ENCODE data around the gene CTCF.
A peak's percentile ranks its signal among the peaks of the same experiment; 100 is the strongest.
"Not testable (repeated sequence)": the region's sequence is repeated elsewhere in the genome, so short reads cannot be mapped to it uniquely, and the experiment has no call there.

The CTCF gene

GRCh38 chr16:67562526-67562917 is at the start of gene CTCF:
TSS of gene CTCF (plus strand) at chr16:67562526. CDS start at chr16:67610833, 48,307 bp downstream.
- peak; percentile 84 for DNase-seq (ENCODE audit: low spot score)

- not testable (repeated sequence) for DNase-seq (ENCODE audit: low spot score)
Measured at GRCh38 chr16:67513892-67514291, 48.4 kb upstream of the CTCF start.

GRCh38 chr16:67514382-67514828 is 47.9 kb upstream of the CTCF start:
- peak; percentile 95 for DNase-seq (ENCODE audit: low spot score)

- no peak for DNase-seq (ENCODE audit: low spot score)
Measured at GRCh38 chr16:67516296-67517154, 45.8 kb upstream of the CTCF start.

- DNase-seq (ENCODE audit: low spot score): no peak
Measured at GRCh38 chr16:67517155-67517445, 45.2 kb upstream of the CTCF start.

GRCh38 chr16:67517661-67518423 is 44.5 kb upstream of the CTCF start:
- DNase-seq (ENCODE audit: low spot score): peak; percentile 84

- DNase-seq (ENCODE audit: low spot score): no peak
Measured at GRCh38 chr16:67518676-67519075, 43.6 kb upstream of the CTCF start.

- DNase-seq (ENCODE audit: low spot score): no peak
Measured at GRCh38 chr16:67519242-67519641, 43.1 kb upstream of the CTCF start.

GRCh38 chr16:67521095-67521804 is 41.1 kb upstream of the CTCF start:
- DNase-seq (ENCODE audit: low spot score): peak; percentile 99

GRCh38 chr16:67525176-67525860 is 37.0 kb upstream of the CTCF start:
- DNase-seq (ENCODE audit: low spot score): peak; percentile 14

GRCh38 chr16:67526149-67526791 is 36.1 kb upstream of the CTCF start:
- DNase-seq (ENCODE audit: low spot score): no peak

- peak; percentile 66 for DNase-seq (ENCODE audit: low spot score)
Measured at GRCh38 chr16:67528222-67528869, 34.0 kb upstream of the CTCF start, which contains the start of gene RIPOR1. TSS of gene RIPOR1 (plus strand) at chr16:67528829. CDS start at chr16:67538447, 9,618 bp downstream.

GRCh38 chr16:67528870-67529581 is 33.3 kb upstream of the CTCF start:
- peak; percentile 45 for DNase-seq (ENCODE audit: low spot score)

GRCh38 chr16:67529582-67530012 is 32.7 kb upstream of the CTCF start:
- peak; percentile 81 for DNase-seq (ENCODE audit: low spot score)

- DNase-seq (ENCODE audit: low spot score): peak; percentile 92
Measured at GRCh38 chr16:67530013-67530939, 32.0 kb upstream of the CTCF start.

- DNase-seq (ENCODE audit: low spot score): peak; percentile 74
Measured at GRCh38 chr16:67531247-67531646, 31.1 kb upstream of the CTCF start.

- DNase-seq (ENCODE audit: low spot score): no peak
Measured at GRCh38 chr16:67533024-67533560, 29.2 kb upstream of the CTCF start.

- DNase-seq (ENCODE audit: low spot score): not testable (repeated sequence)
Measured at GRCh38 chr16:67533987-67534386, 28.3 kb upstream of the CTCF start.

GRCh38 chr16:67534431-67534830 is 27.9 kb upstream of the CTCF start:
- DNase-seq (ENCODE audit: low spot score): no peak
